Measurements from ENCODE around the gene SGMS1.

DNA sequence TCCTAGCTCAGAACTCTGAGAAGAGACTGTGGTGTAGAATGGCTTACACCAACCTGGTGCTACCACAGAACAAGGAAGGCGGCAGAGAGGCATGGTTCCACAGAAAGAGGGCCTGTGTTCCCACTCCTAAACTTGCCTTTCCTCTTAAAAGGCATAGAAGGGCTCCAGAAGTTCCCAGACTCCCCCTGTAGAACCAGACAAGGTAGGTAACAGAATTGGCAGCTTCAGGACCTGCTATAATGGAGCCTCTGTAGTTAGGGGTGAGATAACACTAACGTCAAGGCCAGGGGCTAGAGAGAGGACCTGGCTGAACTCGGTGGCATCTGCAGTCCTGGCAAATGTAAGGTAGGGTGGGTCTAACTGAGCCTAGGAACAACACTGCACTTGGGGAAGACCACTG is 26.7 kb upstream of the SGMS1 start:
- TF ChIP-seq, protein P1, sequence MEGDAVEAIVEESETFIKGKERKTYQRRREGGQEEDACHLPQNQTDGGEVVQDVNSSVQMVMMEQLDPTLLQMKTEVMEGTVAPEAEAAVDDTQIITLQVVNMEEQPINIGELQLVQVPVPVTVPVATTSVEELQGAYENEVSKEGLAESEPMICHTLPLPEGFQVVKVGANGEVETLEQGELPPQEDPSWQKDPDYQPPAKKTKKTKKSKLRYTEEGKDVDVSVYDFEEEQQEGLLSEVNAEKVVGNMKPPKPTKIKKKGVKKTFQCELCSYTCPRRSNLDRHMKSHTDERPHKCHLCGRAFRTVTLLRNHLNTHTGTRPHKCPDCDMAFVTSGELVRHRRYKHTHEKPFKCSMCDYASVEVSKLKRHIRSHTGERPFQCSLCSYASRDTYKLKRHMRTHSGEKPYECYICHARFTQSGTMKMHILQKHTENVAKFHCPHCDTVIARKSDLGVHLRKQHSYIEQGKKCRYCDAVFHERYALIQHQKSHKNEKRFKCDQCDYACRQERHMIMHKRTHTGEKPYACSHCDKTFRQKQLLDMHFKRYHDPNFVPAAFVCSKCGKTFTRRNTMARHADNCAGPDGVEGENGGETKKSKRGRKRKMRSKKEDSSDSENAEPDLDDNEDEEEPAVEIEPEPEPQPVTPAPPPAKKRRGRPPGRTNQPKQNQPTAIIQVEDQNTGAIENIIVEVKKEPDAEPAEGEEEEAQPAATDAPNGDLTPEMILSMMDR (IDR thresholded peaks at IDR 0.05), result no peak
- no peak for TF ChIP-seq ZFX (IDR thresholded peaks at IDR 0.05; ENCODE audit: borderline replicate concordance)
